ENCODE measurements around the gene FER.
"Not testable (repeated sequence)": the region's sequence is repeated elsewhere in the genome, so short reads cannot be mapped to it uniquely, and the experiment has no call there.

The FER gene

DNA sequence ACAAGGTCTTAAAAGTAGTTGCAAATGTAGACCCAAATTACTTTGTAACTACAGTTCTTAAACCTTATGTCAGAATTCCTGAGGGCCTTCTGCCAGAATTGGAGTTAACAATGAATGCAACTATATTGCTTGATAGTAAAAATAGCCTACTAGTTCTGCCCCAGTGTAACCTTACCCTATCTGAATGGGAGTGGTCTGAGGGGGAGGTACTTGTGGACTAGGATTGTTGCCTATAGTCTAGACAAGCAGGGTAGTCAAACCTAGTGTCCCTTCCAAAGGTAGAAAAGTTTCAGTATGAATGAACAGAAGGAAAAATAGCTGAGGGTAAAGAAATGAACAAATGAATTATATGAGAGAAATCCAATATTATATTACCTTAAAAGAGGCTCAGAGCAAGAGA, 419.9 kb downstream of the FER start:
- no peak overlapping the region for H3K4me3 ChIP-seq (ENCODE audit: insufficient read depth in 1 of 2, low read depth in 1 of 2, low read length in 2 of 2)
- no peak overlapping the region for H4K8ac ChIP-seq (ENCODE audit: low read length)
- no peak overlapping the region for H2AFZ ChIP-seq (ENCODE audit: low read depth, low read length)
- H3K79me1 ChIP-seq (replicated peaks; ENCODE audit: low read length, poor library complexity, severe bottlenecking), result no peaks in the 10 kb centered on the region
- DNase-seq, result no peak
- H3K27ac ChIP-seq (ENCODE audit: low read length, poor library complexity, severe bottlenecking), result no peak overlapping the region
- H3K4me1 ChIP-seq (ENCODE audit: control insufficient read depth, insufficient read depth, low read depth, low read length), result no peaks in the 10 kb centered on the region
- H3K14ac ChIP-seq (ENCODE audit: low read length in 2 of 2), result no peak overlapping the region
- H2BK12ac ChIP-seq (ENCODE audit: low read length in 2 of 2), result no peak overlapping the region
- H3K36me3 ChIP-seq (ENCODE audit: control insufficient read depth in 1 of 2, insufficient read depth in 2 of 2, low read depth in 1 of 2, low read length in 2 of 2), result no peaks in the 10 kb centered on the region
- no peak overlapping the region for H4K91ac ChIP-seq (ENCODE audit: low read length)
- H3K9me3 ChIP-seq (ENCODE audit: control insufficient read depth, low read length), result no peaks in the 10 kb centered on the region
- no peak overlapping the region for H3K9ac ChIP-seq (ENCODE audit: low read length)
- no peak overlapping the region for H3K23ac ChIP-seq (ENCODE audit: low read length in 2 of 2)
- no peak overlapping the region for H2AK5ac ChIP-seq (ENCODE audit: low read length, severe bottlenecking)
- H3K18ac ChIP-seq (ENCODE audit: low read depth in 1 of 2, low read length in 2 of 2), result no peak overlapping the region
- no peaks in the 10 kb centered on the region for H3K27me3 ChIP-seq (ENCODE audit: control insufficient read depth in 1 of 2, insufficient read depth in 1 of 2, low read length in 2 of 2)
- no peak overlapping the region for H2BK5ac ChIP-seq (ENCODE audit: low read depth, low read length, poor library complexity, severe bottlenecking)
- H3K4me2 ChIP-seq (ENCODE audit: low read length, poor library complexity, severe bottlenecking), result no peak overlapping the region
- H3K4ac ChIP-seq (ENCODE audit: low read depth in 1 of 2, low read length in 2 of 2), result no peak overlapping the region
- H2BK120ac ChIP-seq (ENCODE audit: low read depth, low read length), result no peak overlapping the region
- H2BK15ac ChIP-seq (ENCODE audit: low read depth, poor library complexity, severe bottlenecking), result no peak overlapping the region

DNA sequence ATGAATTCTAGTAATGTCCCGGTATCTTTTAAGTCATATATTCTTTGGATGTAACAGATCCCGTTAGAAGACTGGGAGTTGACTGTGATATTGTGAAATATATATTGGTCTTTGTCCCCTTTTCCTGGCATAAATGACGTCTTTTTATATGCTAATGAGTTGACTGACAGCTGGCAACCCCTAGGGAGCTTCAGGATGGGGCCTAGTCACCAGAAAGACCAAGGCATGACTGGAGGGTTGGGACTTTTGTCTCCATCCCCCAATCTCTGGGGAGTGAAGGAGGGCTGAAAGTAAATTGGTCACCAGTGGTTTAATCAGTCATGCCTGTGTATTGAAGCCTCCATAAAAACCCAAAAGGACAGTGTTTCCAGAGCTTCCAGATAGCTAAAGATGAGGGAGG, 420.5 kb downstream of the FER start:
- no peaks in the 10 kb centered on the region for H3K27me3 ChIP-seq (ENCODE audit: control insufficient read depth in 1 of 2, insufficient read depth in 1 of 2, low read length in 2 of 2)
- 96% methylated on average over 3 of the region's 3 CpGs for WGBS
- H3K23ac ChIP-seq (ENCODE audit: low read length in 2 of 2), result no peak overlapping the region
- no peak overlapping the region for H4K8ac ChIP-seq (ENCODE audit: low read length)
- no peak overlapping the region for H3K9ac ChIP-seq (ENCODE audit: low read length)
- no peak overlapping the region for H2BK5ac ChIP-seq (ENCODE audit: low read depth, low read length, poor library complexity, severe bottlenecking)
- H2BK15ac ChIP-seq (ENCODE audit: low read depth, poor library complexity, severe bottlenecking), result no peak overlapping the region
- H3K4me3 ChIP-seq (ENCODE audit: insufficient read depth in 1 of 2, low read depth in 1 of 2, low read length in 2 of 2), result no peak overlapping the region
- no peaks in the 10 kb centered on the region for H3K79me1 ChIP-seq (replicated peaks; ENCODE audit: low read length, poor library complexity, severe bottlenecking)
- H3K14ac ChIP-seq (ENCODE audit: low read length in 2 of 2), result no peak overlapping the region
- H2BK120ac ChIP-seq (ENCODE audit: low read depth, low read length), result no peak overlapping the region
- H3K27ac ChIP-seq (ENCODE audit: low read length, poor library complexity, severe bottlenecking), result no peak overlapping the region
- no peak overlapping the region for H3K4me2 ChIP-seq (ENCODE audit: low read length, poor library complexity, severe bottlenecking)
- no peak overlapping the region for H4K91ac ChIP-seq (ENCODE audit: low read length)
- H3K36me3 ChIP-seq (ENCODE audit: control insufficient read depth in 1 of 2, insufficient read depth in 2 of 2, low read depth in 1 of 2, low read length in 2 of 2), result no peaks in the 10 kb centered on the region
- H3K9me3 ChIP-seq (ENCODE audit: control insufficient read depth, low read length), result no peaks in the 10 kb centered on the region
- H2AFZ ChIP-seq (ENCODE audit: low read depth, low read length), result no peak overlapping the region
- no peak overlapping the region for H2AK5ac ChIP-seq (ENCODE audit: low read length, severe bottlenecking)
- H3K4ac ChIP-seq (ENCODE audit: low read depth in 1 of 2, low read length in 2 of 2), result no peak overlapping the region
- no peak for DNase-seq
- H2BK12ac ChIP-seq (ENCODE audit: low read length in 2 of 2), result no peak overlapping the region
- no peaks in the 10 kb centered on the region for H3K4me1 ChIP-seq (ENCODE audit: control insufficient read depth, insufficient read depth, low read depth, low read length)
- H3K18ac ChIP-seq (ENCODE audit: low read depth in 1 of 2, low read length in 2 of 2), result no peak overlapping the region

GRCh38 chr5:109170629-109171350, 423.1 kb downstream of the FER start:
- H3K27ac ChIP-seq (ENCODE audit: low read length, poor library complexity, severe bottlenecking), result no peak overlapping the region
- WGBS, result 93% methylated on average over 3 of the region's 3 CpGs
- no peak overlapping the region for H3K4ac ChIP-seq (ENCODE audit: low read depth in 1 of 2, low read length in 2 of 2)
- no peak overlapping the region for H2BK12ac ChIP-seq (ENCODE audit: low read length in 2 of 2)
- H3K23ac ChIP-seq (ENCODE audit: low read length in 2 of 2), result no peak overlapping the region
- H3K79me1 ChIP-seq (replicated peaks; ENCODE audit: low read length, poor library complexity, severe bottlenecking), result no peaks in the 10 kb centered on the region
- H3K4me2 ChIP-seq (ENCODE audit: low read length, poor library complexity, severe bottlenecking), result no peak overlapping the region
- no peaks in the 10 kb centered on the region for H3K27me3 ChIP-seq (ENCODE audit: control insufficient read depth in 1 of 2, insufficient read depth in 1 of 2, low read length in 2 of 2)
- DNase-seq, result no peak
- H3K18ac ChIP-seq (ENCODE audit: low read depth in 1 of 2, low read length in 2 of 2), result no peak overlapping the region
- H3K9ac ChIP-seq (ENCODE audit: low read length), result no peak overlapping the region
- no peak overlapping the region for H4K8ac ChIP-seq (ENCODE audit: low read length)
- no peak overlapping the region for H3K14ac ChIP-seq (ENCODE audit: low read length in 2 of 2)
- no peak overlapping the region for H2AFZ ChIP-seq (ENCODE audit: low read depth, low read length)
- no peak overlapping the region for H2BK15ac ChIP-seq (ENCODE audit: low read depth, poor library complexity, severe bottlenecking)
- no peak overlapping the region for H2BK120ac ChIP-seq (ENCODE audit: low read depth, low read length)
- no peak overlapping the region for H2BK5ac ChIP-seq (ENCODE audit: low read depth, low read length, poor library complexity, severe bottlenecking)
- no peak overlapping the region for H4K91ac ChIP-seq (ENCODE audit: low read length)
- no peaks in the 10 kb centered on the region for H3K4me1 ChIP-seq (ENCODE audit: control insufficient read depth, insufficient read depth, low read depth, low read length)
- H2AK5ac ChIP-seq (ENCODE audit: low read length, severe bottlenecking), result no peak overlapping the region
- H3K36me3 ChIP-seq (ENCODE audit: control insufficient read depth in 1 of 2, insufficient read depth in 2 of 2, low read depth in 1 of 2, low read length in 2 of 2), result no peaks in the 10 kb centered on the region
- H3K4me3 ChIP-seq (ENCODE audit: insufficient read depth in 1 of 2, low read depth in 1 of 2, low read length in 2 of 2), result no peak overlapping the region
- no peaks in the 10 kb centered on the region for H3K9me3 ChIP-seq (ENCODE audit: control insufficient read depth, low read length)

- not testable (repeated sequence) for H2AK5ac ChIP-seq (ENCODE audit: low read length, severe bottlenecking); H2BK120ac ChIP-seq (ENCODE audit: low read depth, low read length); H3K9me3 ChIP-seq (ENCODE audit: control insufficient read depth, low read length); DNase-seq; H2BK5ac ChIP-seq (ENCODE audit: low read depth, low read length, poor library complexity, severe bottlenecking); H3K4me2 ChIP-seq (ENCODE audit: low read length, poor library complexity, severe bottlenecking); H3K27me3 ChIP-seq (ENCODE audit: control insufficient read depth in 1 of 2, insufficient read depth in 1 of 2, low read length in 2 of 2); H2BK12ac ChIP-seq (ENCODE audit: low read length in 2 of 2); H3K4me3 ChIP-seq (ENCODE audit: insufficient read depth in 1 of 2, low read depth in 1 of 2, low read length in 2 of 2); H4K8ac ChIP-seq (ENCODE audit: low read length); H3K36me3 ChIP-seq (ENCODE audit: control insufficient read depth in 1 of 2, insufficient read depth in 2 of 2, low read depth in 1 of 2, low read length in 2 of 2); H3K4me1 ChIP-seq (ENCODE audit: control insufficient read depth, insufficient read depth, low read depth, low read length); H2BK15ac ChIP-seq (ENCODE audit: low read depth, poor library complexity, severe bottlenecking); H3K4ac ChIP-seq (ENCODE audit: low read depth in 1 of 2, low read length in 2 of 2); H3K79me1 ChIP-seq (replicated peaks; ENCODE audit: low read length, poor library complexity, severe bottlenecking); H4K91ac ChIP-seq (ENCODE audit: low read length); H3K14ac ChIP-seq (ENCODE audit: low read length in 2 of 2); H3K18ac ChIP-seq (ENCODE audit: low read depth in 1 of 2, low read length in 2 of 2); H3K9ac ChIP-seq (ENCODE audit: low read length); H3K27ac ChIP-seq (ENCODE audit: low read length, poor library complexity, severe bottlenecking); H3K23ac ChIP-seq (ENCODE audit: low read length in 2 of 2); H2AFZ ChIP-seq (ENCODE audit: low read depth, low read length)
- 29% methylated on average over 1 of the region's 3 CpGs for WGBS
Observed at GRCh38 chr5:109171437-109172073, 423.9 kb downstream of the FER start.

Measured in mesenchymal stem cell (in vitro differentiated cells and primary cell).